ENCODE measurements around the gene VWF.
A peak's percentile ranks its signal among the peaks of the same experiment; 100 is the strongest.

Gene VWF

DNA sequence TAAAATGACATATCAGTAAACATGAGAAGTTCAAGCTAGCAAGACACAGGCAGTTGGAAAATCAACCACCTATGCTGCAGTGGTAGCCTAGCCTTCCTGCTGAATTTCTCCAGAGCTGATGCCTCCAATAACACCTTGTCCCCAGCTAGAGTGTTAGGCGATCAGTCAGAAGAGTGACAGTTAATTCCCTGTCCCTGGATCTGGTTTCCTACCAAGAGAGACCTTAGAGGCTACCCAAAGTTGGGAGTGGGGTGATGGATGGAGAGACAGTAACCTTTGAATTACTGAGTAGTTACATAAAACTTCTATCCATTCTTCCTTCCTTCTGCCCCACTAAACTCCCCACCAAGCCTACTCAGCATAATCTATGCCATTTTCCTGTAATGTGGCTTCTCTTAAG is 177.5 kb downstream of the VWF start:
- no peak for DNase-seq (ENCODE audit: low spot score)

- no peak for DNase-seq (ENCODE audit: low spot score)
These were observed 178.1 kb downstream of the VWF start for GRCh38 chr12:5946388-5946787.

DNA sequence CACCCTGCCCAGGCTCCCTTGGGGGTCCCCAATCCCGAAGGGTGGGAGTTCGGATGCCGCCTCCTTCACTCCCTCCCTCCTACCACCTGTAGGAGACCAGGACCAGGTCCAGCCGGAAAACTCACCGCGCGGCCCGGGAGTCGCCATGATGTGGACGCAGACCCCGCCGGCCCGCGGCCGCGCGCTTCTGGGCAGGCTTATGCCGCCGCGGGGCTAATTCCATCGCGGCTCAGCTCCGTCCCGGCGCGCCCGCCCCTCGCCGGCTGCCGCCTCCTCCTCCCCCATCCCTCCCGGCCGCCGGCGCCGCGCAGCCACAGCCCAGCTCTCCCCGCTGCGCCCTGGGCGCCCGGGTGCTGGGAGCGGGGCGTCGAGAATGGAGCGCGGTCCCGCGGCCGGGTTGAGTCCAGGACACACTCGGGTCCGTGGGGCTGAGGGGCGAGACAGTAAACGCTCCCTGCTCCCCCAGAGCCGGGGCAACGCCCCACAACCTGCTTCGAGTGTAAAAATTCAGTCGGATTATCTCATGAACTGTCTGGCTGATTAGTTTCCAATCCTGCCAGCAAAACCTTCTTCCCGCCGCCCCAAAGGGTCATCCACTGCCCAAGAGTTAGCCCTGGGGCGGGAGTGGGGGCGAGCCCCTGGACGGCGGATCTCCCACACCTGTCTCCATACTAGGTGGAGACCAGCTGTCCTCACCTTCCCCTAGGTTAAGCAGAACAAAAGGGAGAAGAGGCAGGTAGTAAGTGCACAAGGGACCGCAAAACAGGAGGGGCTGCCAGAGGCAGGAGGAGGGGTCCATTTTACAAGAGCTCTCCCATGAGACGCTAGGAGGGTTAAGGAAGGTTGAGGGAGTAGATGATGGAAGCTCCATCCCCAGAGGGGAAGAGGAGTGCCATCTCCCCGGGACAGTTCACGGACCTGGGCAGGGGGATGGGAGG is 179.1 kb downstream of the VWF start, which contains the start of gene ANO2:
TSS of gene ANO2 (minus strand) at position 189 of the 938 bp plus-strand sequence. CDS start at position 147, 42 bp downstream.
- peak; percentile 71 for DNase-seq (ENCODE audit: low spot score)

GRCh38 chr12:5944688-5945070 is 179.8 kb downstream of the VWF start:
- DNase-seq (ENCODE audit: low spot score): peak; percentile 19

- no peak for DNase-seq (ENCODE audit: low spot score)
These were observed 180.4 kb downstream of the VWF start for GRCh38 chr12:5944053-5944452.

GRCh38 chr12:5941907-5942306 is 182.6 kb downstream of the VWF start:
- DNase-seq (ENCODE audit: low spot score): no peak

DNA sequence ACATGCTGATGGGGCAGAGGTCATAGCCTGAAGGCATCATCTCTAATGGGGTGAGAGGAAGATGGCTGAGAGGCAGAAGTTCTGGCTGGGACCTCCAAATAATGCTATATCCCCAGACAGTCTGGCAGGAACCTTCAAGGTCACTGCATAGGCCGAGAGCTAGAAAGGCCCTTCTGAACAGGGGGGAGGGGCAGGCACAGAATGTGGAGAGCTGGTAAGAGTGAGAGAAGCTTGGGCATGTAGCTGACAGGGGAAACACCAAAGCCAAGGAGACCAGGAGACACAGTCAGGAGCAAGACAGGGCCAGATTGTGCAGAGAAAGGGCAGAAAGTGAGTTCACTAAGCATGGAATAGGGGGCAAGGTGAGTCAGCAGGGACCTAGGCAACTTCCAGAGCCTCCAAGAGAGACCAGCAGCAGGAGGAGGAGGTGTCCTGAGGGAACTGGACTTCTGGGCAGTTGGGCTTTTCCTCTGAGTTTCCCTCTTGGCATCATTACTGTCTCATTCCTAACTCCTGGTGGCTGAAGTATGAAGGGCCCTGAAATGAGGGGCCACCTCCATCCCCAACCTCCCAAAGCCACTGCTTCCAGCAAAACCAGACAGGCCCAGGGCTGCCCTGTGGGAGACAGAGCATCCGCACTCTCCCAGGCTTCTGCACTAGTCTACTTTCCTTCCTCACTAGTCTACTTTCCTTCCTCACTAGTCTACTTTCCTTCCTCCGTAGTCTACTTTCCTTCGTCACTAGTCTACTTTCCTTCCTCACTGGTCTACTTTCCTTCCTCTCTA is 196.5 kb downstream of the VWF start:
- DNase-seq (ENCODE audit: low spot score): no peak

GRCh38 chr12:5925646-5926045 is 198.8 kb downstream of the VWF start:
- no peak for DNase-seq (ENCODE audit: low spot score)

- DNase-seq (ENCODE audit: low spot score): no peak
These were observed 200.1 kb downstream of the VWF start for GRCh38 chr12:5924342-5924741.

DNA sequence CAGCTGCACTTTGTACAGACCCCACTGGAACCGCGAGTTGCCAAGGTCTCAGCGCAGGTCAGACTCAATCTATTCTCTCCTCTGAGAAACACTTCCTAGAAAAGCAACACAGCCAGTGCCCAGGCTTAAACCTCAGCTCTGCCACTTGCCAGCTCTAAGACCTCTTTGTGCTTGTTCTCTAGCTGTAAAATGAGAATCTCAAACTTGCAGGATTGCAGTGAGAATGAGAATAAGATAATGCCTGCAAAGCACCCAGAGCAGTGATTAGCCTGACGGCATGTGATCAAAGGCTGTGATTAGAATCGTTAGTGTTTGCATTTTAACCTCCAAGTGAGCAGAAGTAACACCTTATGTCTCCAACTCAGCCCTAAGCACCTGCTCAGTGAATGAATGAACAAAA is 200.7 kb downstream of the VWF start:
- no peak for DNase-seq (ENCODE audit: low spot score)

DNA sequence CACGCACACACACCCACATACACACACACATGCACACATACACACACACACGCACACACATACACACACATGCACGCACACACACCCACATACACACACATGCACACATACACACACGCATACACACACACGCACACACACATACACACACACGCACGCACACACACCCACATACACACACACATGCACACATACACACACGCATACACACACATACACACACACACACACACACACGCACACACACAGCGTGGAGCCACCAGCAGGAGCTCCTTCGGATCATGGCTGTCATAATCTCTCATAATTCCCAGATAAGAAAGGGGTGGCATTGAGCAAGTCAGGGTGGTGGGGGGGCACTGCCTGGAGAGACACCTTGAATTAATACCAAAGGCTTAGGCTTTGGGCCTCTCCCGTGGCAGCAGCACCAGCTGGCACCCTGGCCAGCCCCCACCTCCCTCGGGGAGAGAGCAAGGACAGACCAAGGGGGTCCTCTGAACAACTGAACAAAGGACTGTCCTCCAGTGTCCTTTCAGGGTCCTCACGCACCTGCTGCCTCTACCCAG is 201.3 kb downstream of the VWF start:
- DNase-seq (ENCODE audit: low spot score): no peak

- DNase-seq (ENCODE audit: low spot score): no peak
These were observed 202.2 kb downstream of the VWF start for GRCh38 chr12:5921966-5922899.

DNA sequence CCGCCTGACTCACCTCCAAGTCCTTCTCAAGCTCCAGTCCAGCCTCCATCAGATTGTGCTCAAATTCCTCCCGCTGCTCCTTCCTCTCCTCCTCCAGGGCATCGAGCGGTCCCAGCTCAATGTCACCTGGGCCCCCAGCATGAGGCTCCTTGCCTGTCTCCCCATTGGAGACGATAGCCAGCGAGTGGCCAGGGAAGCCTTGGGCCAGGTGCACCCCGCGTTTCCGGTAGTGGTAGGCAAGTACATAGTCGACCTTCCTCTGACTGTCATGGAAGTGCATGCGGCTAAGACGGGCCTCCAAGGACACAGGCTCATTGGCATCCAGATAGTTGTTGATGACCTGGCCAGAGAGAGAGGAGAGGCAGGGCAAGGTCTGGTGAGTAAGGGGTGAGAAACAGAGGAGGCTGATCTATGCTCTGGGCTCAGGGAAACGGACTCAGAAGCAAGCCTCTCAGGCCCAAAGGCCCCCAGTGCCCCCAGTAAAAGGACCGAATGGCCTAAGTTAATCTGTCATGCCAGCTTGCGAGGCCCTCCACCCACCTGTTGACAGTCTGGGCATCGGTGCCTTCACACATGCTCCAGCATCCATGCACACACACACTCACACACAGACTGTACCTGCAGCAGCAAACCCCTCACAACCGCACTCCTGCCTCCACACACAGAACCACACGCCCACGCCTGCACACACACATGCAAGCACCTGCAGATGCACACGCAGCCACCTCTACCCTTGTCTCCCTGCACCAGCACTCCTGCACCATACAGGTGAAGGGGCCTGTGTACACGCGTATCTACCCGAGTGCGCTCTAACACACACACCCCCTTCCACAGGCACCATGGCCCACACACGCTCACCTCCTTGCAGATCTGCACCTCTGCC is 203.2 kb downstream of the VWF start:
- DNase-seq (ENCODE audit: low spot score): no peak

DNA sequence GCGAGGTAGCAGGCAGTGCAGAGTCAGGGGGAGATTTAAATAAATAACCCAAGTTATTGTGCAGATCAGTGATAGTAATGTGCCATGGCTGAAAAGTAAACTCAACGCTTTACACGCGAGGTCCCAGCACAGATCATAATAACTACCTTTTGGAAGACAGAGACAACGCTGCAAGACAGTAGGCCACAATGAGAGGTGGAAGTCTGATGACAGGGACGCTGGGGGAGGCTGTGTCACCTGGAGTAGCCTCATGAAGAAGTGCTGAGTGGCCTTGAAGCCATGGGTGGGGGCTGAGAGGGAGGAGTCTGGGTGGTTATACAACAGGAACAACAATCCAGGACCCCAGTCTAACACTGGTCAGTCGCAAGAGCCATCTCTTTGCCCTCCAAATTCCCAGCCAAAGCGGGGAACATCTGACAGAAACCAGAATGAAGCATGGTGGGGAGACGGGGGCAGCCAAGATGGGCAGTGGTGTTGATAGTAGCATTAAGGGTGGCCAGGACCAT is 207.6 kb downstream of the VWF start:
- no peak for DNase-seq (ENCODE audit: low spot score)

- no peak for DNase-seq (ENCODE audit: low spot score)
These were observed 209.0 kb downstream of the VWF start for GRCh38 chr12:5915511-5915910.

GRCh38 chr12:5914387-5915149 is 209.9 kb downstream of the VWF start:
- DNase-seq (ENCODE audit: low spot score): no peak

DNA sequence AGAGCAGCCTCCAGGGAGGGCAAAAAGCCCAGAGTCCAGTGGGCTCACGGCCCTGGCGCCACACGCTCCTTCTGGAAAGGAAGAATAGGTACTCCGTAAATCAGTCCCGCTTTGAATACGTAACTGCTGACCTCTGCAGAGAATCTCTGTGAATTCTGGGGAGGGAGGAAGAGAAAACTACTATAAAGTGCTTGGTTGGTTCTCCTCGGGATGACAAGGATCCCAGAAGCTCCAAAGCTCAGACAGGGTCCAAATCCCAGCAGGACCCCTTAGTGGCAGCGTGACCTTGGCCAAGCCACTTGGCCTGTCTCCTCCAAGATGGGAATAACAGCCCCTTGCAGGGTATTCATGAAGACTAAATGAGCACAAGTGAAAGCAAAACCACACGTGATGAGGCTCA is 211.1 kb downstream of the VWF start:
- no peak for DNase-seq (ENCODE audit: low spot score)

DNA sequence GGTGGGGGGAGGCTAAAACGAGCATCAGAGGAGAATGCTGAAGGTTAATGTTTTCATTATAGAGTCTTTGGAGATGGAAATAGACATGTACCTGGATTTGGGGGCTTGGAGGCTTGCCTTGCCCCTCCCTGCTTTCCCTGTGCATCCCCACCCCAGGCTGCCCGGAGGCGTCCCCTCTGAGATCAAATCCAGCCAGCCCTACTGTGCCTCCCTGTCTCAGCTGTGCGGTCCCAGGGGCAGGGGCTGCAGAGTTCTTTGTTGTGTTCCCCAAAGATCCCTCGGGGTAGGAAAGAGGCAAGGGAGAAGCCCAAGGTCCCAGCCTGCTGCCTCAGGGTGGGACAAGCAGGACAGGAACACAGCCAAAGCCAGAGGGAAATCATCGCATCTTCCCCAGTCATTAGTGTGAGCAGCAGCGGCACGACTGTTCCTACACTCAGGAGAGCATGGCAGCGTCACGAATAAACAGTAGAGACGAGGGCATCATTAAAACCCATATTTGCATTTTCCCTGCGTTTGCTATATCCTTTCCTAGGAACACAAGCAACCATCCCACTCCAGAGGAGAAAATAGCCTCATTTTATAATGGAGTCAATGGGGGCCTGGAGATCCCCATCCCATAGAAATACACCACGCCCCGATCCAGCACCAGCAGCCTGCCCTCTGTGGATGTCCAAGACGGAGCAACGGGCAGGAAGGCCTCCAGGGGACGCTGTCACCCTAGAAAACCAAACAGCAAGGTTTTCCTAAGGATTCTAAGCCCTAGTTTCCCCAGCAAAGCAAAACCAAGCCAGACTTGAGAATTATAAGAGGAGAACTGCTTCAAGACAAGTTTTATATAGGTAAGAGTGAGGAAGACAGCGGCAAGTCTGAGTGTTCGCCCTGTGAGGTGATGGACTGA is 211.8 kb downstream of the VWF start:
- DNase-seq (ENCODE audit: low spot score): no peak

GRCh38 chr12:5912011-5912410 is 212.5 kb downstream of the VWF start:
- DNase-seq (ENCODE audit: low spot score): no peak
